Activated naive CD4-positive, alpha-beta T cell treated with anti-CD3 and anti-CD28 coated beads, Interleukin-2, amount 10 ng/mL, durations not matched to agents 7 days and 5 days (primary cell): ENCODE results near the gene HTRA3.

Source experiments
- CTCF ChIA-PET: fragments of 350-600 bp; sonication (Branson Sonifier 250); formaldehyde crosslinking; loops from one replicate; lab custom pipeline; 2021; ENCODE audit warnings: antibody characterized with exemption; lab: Charles Lee
- DNase-seq: peaks from one replicate; pipeline ENCODE4 v3.0.0-alpha.2; 2020
- H3K27ac Mint-ChIP-seq: one replicate; pipeline ENCODE4 v1.8.0; 2021; ENCODE audit warnings: mild to moderate bottlenecking, moderate library complexity, mixed read lengths
- H3K27me3 Mint-ChIP-seq: one replicate; pipeline ENCODE4 v1.8.0; 2021; ENCODE audit warnings: mild to moderate bottlenecking, mixed read lengths
- H3K36me3 Mint-ChIP-seq: one replicate; pipeline ENCODE4 v1.8.0; 2021; ENCODE audit warnings: mixed read lengths
- H3K4me1 Mint-ChIP-seq: one replicate; pipeline ENCODE4 v1.8.0; 2021; ENCODE audit warnings: mixed read lengths
- H3K4me3 Mint-ChIP-seq: one replicate; pipeline ENCODE4 v1.8.0; 2021; ENCODE audit warnings: mild to moderate bottlenecking, moderate library complexity, mixed read lengths
- H3K9me3 Mint-ChIP-seq: one replicate; pipeline ENCODE4 v1.8.0; 2021; ENCODE audit warnings: mixed read lengths

HTRA3 gene

DNA sequence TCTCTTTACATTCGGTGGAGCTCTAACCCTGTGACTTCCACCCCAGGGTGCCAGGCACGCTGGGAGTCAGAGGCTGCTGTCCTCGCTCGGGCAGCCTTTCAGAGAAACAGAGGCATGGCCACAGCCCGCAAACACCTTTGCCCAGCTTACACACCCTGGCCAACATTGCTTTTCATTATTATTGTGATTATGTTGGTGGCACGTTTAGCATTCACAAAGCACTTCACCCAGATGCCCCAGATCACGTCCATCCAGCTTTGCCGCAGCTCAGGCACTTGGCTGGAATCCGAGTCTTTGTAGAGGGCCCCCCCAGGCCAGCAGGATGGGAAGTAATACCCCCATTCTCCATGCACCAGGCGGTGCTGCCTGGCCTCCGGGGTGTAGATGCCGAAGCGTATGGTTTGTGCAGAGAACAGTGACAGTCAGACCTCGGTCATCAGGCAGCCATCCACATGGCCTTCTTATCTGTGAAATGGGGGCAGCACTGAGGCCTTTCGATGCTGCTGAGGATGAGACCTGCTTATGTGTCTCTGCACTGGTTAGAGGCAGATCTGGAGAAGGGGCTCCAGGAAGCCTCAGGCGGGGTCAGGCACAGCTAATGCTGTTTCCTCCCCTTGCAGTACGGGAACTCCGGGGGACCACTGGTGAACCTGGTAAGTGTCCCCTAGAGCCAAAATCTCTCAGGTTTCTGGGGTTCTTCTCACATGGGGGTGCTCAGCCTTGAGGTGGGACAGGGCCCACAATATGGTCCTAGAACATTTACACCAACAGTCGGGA is 22.3 kb downstream of the HTRA3 start:
- CTCF ChIA-PET, result no interaction called here
- no peaks in the 10 kb centered on the region for H3K4me1 Mint-ChIP-seq
- H3K27me3 Mint-ChIP-seq, result no peaks in the 10 kb centered on the region
- H3K36me3 Mint-ChIP-seq, result no peaks in the 10 kb centered on the region
- no peak for DNase-seq
- H3K27ac Mint-ChIP-seq, result no peak overlapping the region
- peaks cover 4% of the 10 kb centered on the region for H3K9me3 Mint-ChIP-seq
- H3K4me3 Mint-ChIP-seq, result no peak overlapping the region

DNA sequence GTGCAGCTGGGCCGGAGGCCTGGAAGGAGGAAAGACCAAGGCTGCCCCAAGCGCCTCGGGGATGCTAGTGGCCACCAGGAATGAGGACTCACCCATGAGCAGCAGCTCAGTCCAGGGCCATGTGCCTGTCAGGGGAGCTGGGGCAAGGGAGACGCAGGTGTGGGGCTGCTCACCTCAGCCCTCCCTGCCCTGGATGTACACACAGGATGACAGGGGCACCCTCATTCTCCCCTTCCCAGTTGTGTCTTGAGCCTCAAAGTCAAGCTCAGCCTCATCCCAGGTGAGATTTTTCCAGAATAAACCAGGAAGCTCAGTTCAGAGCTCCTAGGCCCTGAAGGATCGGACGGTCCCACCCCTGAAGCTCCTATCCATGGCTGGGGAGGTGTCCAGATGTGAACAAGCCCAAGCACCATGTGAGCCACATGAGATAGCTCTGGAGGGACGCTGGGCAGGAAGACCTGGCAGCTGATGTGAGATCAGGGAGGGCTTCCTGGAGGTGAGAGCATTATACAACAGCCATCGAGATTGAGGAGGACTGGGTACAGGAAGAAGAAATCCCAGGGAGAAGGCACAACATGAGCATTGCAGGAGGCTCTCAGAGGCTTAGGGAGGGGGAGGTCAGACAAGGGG is 23.0 kb downstream of the HTRA3 start:
- DNase-seq, result no peak
- no peak overlapping the region for H3K4me3 Mint-ChIP-seq
- H3K27ac Mint-ChIP-seq, result no peak overlapping the region
- H3K27me3 Mint-ChIP-seq, result no peaks in the 10 kb centered on the region
- H3K4me1 Mint-ChIP-seq, result no peaks in the 10 kb centered on the region
- peaks cover 4% of the 10 kb centered on the region for H3K9me3 Mint-ChIP-seq
- CTCF ChIA-PET, result no interaction called here
- H3K36me3 Mint-ChIP-seq, result no peaks in the 10 kb centered on the region

GRCh38 chr4:8293131-8293975 is 23.8 kb downstream of the HTRA3 start:
- H3K27me3 Mint-ChIP-seq, result no peaks in the 10 kb centered on the region
- no peak overlapping the region for H3K4me3 Mint-ChIP-seq
- peaks cover 4% of the 10 kb centered on the region for H3K9me3 Mint-ChIP-seq
- no peaks in the 10 kb centered on the region for H3K4me1 Mint-ChIP-seq
- CTCF ChIA-PET, result no interaction called here
- no peak for DNase-seq
- H3K27ac Mint-ChIP-seq, result no peak overlapping the region
- no peaks in the 10 kb centered on the region for H3K36me3 Mint-ChIP-seq

GRCh38 chr4:8294036-8294435 is 24.5 kb downstream of the HTRA3 start:
- H3K27ac Mint-ChIP-seq, result no peak overlapping the region
- H3K4me3 Mint-ChIP-seq, result no peak overlapping the region
- no peak for DNase-seq
- H3K36me3 Mint-ChIP-seq, result no peaks in the 10 kb centered on the region
- peaks cover 4% of the 10 kb centered on the region for H3K9me3 Mint-ChIP-seq
- H3K4me1 Mint-ChIP-seq, result no peaks in the 10 kb centered on the region
- no peaks in the 10 kb centered on the region for H3K27me3 Mint-ChIP-seq
- CTCF ChIA-PET, result no interaction called here

- DNase-seq, result no peak
- CTCF ChIA-PET, result no interaction called here
- Mint-ChIP-seq H3K27me3 (peaks cover 1% of the 10 kb centered on the region), H3K4me3 (no peak overlapping the region), H3K27ac (no peak overlapping the region), H3K4me1 (no peaks in the 10 kb centered on the region), H3K9me3 (peaks cover 4% of the 10 kb centered on the region), H3K36me3 (no peaks in the 10 kb centered on the region)
These were observed 25.2 kb downstream of the HTRA3 start for GRCh38 chr4:8294775-8295174.

- Mint-ChIP-seq H3K9me3 (peaks cover 4% of the 10 kb centered on the region), H3K4me1 (no peaks in the 10 kb centered on the region), H3K36me3 (no peaks in the 10 kb centered on the region), H3K4me3 (no peak overlapping the region), H3K27ac (no peak overlapping the region), H3K27me3 (peaks cover 4% of the 10 kb centered on the region)
- no peak for DNase-seq
- CTCF ChIA-PET, result no interaction called here
These were observed 25.9 kb downstream of the HTRA3 start for GRCh38 chr4:8295471-8295870.

DNA sequence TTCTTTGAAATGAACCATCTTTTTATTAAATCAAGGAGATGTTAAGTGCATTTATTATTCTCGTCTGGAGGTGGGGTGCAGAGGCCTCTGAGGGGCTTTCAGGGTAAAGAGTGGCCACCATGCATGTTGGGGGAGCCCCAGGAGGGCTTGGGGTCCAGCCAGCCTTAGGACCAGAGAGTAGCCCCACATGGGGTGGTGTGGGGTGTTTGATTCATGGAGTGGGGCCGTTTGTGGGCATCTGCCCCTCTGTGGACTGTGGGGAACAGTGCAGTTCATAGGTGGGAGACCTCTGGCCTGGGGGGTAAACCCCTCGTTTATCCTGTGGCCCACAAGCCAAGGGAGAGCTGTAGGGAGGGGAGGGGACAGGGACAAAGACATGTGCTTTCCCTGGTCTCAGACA is 26.9 kb downstream of the HTRA3 start:
- H3K27me3 Mint-ChIP-seq, result peaks cover 4% of the 10 kb centered on the region
- H3K4me3 Mint-ChIP-seq, result no peak overlapping the region
- no peaks in the 10 kb centered on the region for H3K4me1 Mint-ChIP-seq
- no peak for DNase-seq
- peaks cover 4% of the 10 kb centered on the region for H3K9me3 Mint-ChIP-seq
- CTCF ChIA-PET, result interaction anchor here (0.6 kb wide), 1 partner anchor 649 kb away, joined by 3 read pairs; no protein-coding TSS in a partner anchor
- no peaks in the 10 kb centered on the region for H3K36me3 Mint-ChIP-seq
- no peak overlapping the region for H3K27ac Mint-ChIP-seq

DNA sequence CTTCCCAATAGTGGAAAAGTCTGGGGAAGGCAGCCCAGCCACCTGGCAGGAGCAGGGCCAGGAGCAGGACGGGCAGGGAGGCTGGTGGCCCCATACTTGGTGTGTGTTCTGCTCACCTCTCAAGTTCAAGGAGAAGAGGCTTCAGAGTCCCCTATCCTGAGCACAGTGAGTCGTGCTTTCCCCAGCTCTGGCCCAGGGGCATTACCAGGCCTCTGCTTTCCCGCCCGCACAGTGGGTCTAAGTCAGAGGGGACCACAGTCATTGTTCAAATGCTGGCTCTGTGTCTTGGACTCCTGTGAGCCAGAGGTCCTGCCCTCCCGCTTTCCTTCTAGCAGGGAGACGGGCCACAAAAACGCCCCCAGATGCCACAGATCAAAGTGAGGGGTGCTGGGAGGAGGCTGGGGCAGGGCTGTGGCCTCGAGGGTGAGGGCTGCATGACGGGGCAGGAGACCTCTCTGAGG is 27.6 kb downstream of the HTRA3 start:
- no peak overlapping the region for H3K27ac Mint-ChIP-seq
- H3K4me1 Mint-ChIP-seq, result no peaks in the 10 kb centered on the region
- H3K27me3 Mint-ChIP-seq, result peaks cover 4% of the 10 kb centered on the region
- no peak overlapping the region for H3K4me3 Mint-ChIP-seq
- H3K9me3 Mint-ChIP-seq, result peaks cover 4% of the 10 kb centered on the region
- H3K36me3 Mint-ChIP-seq, result no peaks in the 10 kb centered on the region
- no peak for DNase-seq
- CTCF ChIA-PET, result no interaction called here

- Mint-ChIP-seq H3K4me1 (no peaks in the 10 kb centered on the region), H3K27me3 (peaks cover 4% of the 10 kb centered on the region), H3K36me3 (no peaks in the 10 kb centered on the region), H3K4me3 (no peak overlapping the region), H3K9me3 (peaks cover 4% of the 10 kb centered on the region), H3K27ac (no peak overlapping the region)
- CTCF ChIA-PET, result no interaction called here
- no peak for DNase-seq
These were observed 28.3 kb downstream of the HTRA3 start for GRCh38 chr4:8297691-8298485.

- H3K4me3 Mint-ChIP-seq, result no peak overlapping the region
- CTCF ChIA-PET, result interaction anchor here (1.6 kb wide), 1 partner anchor 59 kb away, joined by 3 read pairs; no protein-coding TSS in a partner anchor
- no peak overlapping the region for H3K27ac Mint-ChIP-seq
- H3K9me3 Mint-ChIP-seq, result peaks cover 2% of the 10 kb centered on the region
- no peaks in the 10 kb centered on the region for H3K36me3 Mint-ChIP-seq
- DNase-seq, result no peak
- no peaks in the 10 kb centered on the region for H3K4me1 Mint-ChIP-seq
- H3K27me3 Mint-ChIP-seq, result peaks cover 4% of the 10 kb centered on the region
These were observed 31.3 kb downstream of the HTRA3 start for GRCh38 chr4:8300832-8301231.

- Mint-ChIP-seq H3K9me3 (peaks cover 2% of the 10 kb centered on the region), H3K4me3 (no peak overlapping the region), H3K27ac (no peak overlapping the region), H3K27me3 (peaks cover 4% of the 10 kb centered on the region), H3K4me1 (no peaks in the 10 kb centered on the region), H3K36me3 (no peaks in the 10 kb centered on the region)
- CTCF ChIA-PET, result interaction anchor here (1.6 kb wide), 1 partner anchor 60 kb away, joined by 3 read pairs; no protein-coding TSS in a partner anchor
- DNase-seq, result no peak
These were observed 32.5 kb downstream of the HTRA3 start for GRCh38 chr4:8301851-8302730.

- Mint-ChIP-seq H3K9me3 (peaks cover 2% of the 10 kb centered on the region), H3K27me3 (peaks cover 4% of the 10 kb centered on the region), H3K27ac (no peak overlapping the region), H3K4me3 (no peak overlapping the region), H3K4me1 (no peaks in the 10 kb centered on the region), H3K36me3 (no peaks in the 10 kb centered on the region)
- DNase-seq, result no peak
- CTCF ChIA-PET, result no interaction called here
These were observed 33.5 kb downstream of the HTRA3 start for GRCh38 chr4:8303081-8303480.
